HG03025 (cell line): ENCODE measurements around the gene DCDC1.

Experiments
- ATAC-seq: cut with Tn5 transposase; IDR thresholded peaks from one replicate; pipeline ENCODE4 v1.9.1; 2021; ENCODE audit warnings: mild to moderate bottlenecking, moderate library complexity; ENCODE audit not compliant: unreplicated experiment, low FRiP score

The DCDC1 gene

GRCh38 chr11:31240340-31240904, 129.1 kb downstream of the DCDC1 start:
- ATAC-seq = no peak

GRCh38 chr11:31237819-31238760, 131.4 kb downstream of the DCDC1 start:
- no peak for ATAC-seq

GRCh38 chr11:31236143-31236542, 133.4 kb downstream of the DCDC1 start:
- no peak for ATAC-seq

GRCh38 chr11:31233425-31233824, 136.1 kb downstream of the DCDC1 start:
- no peak for ATAC-seq

GRCh38 chr11:31231601-31232000, 137.9 kb downstream of the DCDC1 start:
- no peak for ATAC-seq

GRCh38 chr11:31218847-31219246, 150.7 kb downstream of the DCDC1 start:
- no peak for ATAC-seq

GRCh38 chr11:31214372-31214771, 155.2 kb downstream of the DCDC1 start:
- ATAC-seq = no peak

- no peak for ATAC-seq
These were observed 170.2 kb downstream of the DCDC1 start for GRCh38 chr11:31199378-31199777.

- no peak for ATAC-seq
These were observed 195.4 kb downstream of the DCDC1 start for GRCh38 chr11:31173926-31174680.

- no peak for ATAC-seq
These were observed 208.8 kb downstream of the DCDC1 start for GRCh38 chr11:31160504-31161422.

GRCh38 chr11:31150841-31151240, 218.7 kb downstream of the DCDC1 start:
- no peak for ATAC-seq

- no peak for ATAC-seq
These were observed 219.5 kb downstream of the DCDC1 start for GRCh38 chr11:31150011-31150410.

GRCh38 chr11:31141789-31142188, 227.8 kb downstream of the DCDC1 start:
- ATAC-seq = no peak

- no peak for ATAC-seq
These were observed 230.1 kb downstream of the DCDC1 start for GRCh38 chr11:31139479-31139878.

- ATAC-seq = no peak
These were observed 236.8 kb downstream of the DCDC1 start for GRCh38 chr11:31132531-31133421.

- no peak for ATAC-seq
These were observed 237.8 kb downstream of the DCDC1 start for GRCh38 chr11:31131760-31132159.

- no peak for ATAC-seq
These were observed 242.2 kb downstream of the DCDC1 start for GRCh38 chr11:31127290-31127689.

- no peak for ATAC-seq
These were observed 249.1 kb downstream of the DCDC1 start for GRCh38 chr11:31120428-31120827.

GRCh38 chr11:31118566-31118965, 251.0 kb downstream of the DCDC1 start:
- ATAC-seq = no peak
